ENCODE data around the gene ZBTB8A. TPM values are rescaled to one million over a fixed set of nuclear protein-coding genes. Genes with fewer than 3 reads are reported as not detected.
A peak's percentile ranks its signal among the peaks of the same experiment; 100 is the strongest.
"Not testable (repeated sequence)": the region's sequence is repeated elsewhere in the genome, so short reads cannot be mapped to it uniquely, and the experiment has no call there.

Gene ZBTB8A
- total RNA-seq, 2 donors from 2014 or later, result 0.22 to 0.26 TPM

DNA sequence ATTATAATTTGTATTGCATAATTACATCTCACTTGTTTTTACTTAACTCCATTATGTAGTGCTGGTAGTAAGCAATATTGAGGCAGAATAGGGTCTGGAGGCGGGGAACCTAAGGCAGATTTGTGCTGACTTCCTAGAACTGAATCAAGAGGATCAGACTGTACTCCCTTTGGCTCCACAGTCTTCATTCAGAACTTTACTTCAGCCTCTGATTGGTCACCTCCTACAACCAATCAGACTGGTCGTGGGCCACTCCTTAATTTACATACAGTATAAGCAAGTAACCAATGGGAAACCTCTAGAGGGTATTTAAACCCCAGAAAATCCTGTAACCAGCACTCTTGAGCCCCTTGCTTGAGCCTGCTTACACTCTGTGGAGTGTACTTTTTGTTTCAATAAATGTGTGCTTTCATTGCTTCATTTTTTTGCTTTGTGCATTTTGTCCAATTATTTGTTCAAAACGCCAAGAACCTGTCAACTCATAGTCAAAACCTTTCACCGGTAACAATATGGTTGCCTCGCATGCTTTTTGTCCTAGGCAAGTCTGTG is 79.5 kb downstream of the ZBTB8A start:
- Mint-ChIP-seq H3K36me3 (peaks cover 8% of the 10 kb centered on the region), H3K27me3 (no peaks in the 10 kb centered on the region), H3K4me3 (no peak overlapping the region), H3K9me3 (no peaks in the 10 kb centered on the region), H3K27ac (no peak overlapping the region), H3K4me1 (ENCODE audit: low read depth in 2 of 2) (peaks cover 12 to 14% of the 10 kb centered on the region in 2 donors)
- DNase-seq (ENCODE audit: low spot score) (no peak), ATAC-seq (no peak)

DNA sequence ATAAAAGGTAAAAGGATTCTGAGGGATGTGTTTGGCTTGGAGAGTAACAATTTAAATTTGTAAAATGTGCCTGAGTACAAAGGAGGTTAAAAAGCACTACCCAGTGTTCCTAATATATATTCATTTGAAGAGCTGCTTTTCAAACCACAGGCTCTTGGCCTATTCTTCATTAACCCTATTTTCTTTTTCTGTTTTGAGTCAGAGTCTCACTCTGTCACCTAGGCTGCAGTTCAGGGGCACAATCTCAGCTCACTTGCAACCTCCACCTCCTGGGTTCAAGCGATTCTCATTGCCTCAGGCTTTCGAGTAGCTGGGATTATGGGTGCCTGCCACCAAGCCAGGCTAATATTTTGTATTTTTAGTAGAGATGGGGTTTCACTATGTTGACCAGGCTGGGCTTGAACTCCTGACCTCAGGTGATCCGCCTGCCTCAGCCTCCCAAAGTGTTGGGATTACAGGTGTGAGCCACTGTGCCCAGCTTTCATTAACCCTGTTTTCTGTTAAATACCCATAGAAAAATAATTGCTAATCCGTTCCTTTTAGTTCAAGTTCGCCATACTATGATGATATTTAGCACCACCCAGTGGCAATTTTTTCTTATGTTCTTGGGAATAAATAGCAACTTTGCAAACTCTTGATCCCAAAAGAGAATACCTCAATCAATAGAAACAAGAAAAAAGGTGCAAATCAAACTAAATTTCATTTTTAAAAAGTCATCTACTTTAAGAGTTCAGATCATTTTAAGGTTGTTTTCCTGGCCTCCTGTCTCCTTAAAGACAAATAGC is 80.7 kb downstream of the ZBTB8A start:
- Mint-ChIP-seq H3K9me3 (no peaks in the 10 kb centered on the region), H3K27me3 (no peaks in the 10 kb centered on the region), H3K27ac (no peak overlapping the region), H3K36me3 (peaks cover 9% of the 10 kb centered on the region), H3K4me1 (ENCODE audit: low read depth in 2 of 2) (peaks cover 19 to 21% of the 10 kb centered on the region in 2 donors), H3K4me3 (peak overlapping the region; percentile 21)
- peak in 1 of 2 donors; percentile 67 for ATAC-seq
- no peak for DNase-seq (ENCODE audit: low spot score)

GRCh38 chr1:32622205-32622604 is 83.0 kb downstream of the ZBTB8A start:
- DNase-seq (ENCODE audit: low spot score), result no peak
- peaks cover 9% of the 10 kb centered on the region for H3K36me3 Mint-ChIP-seq
- H3K4me1 Mint-ChIP-seq (ENCODE audit: low read depth in 2 of 2), result peaks cover 24% of the 10 kb centered on the region in 2 donors
- H3K27ac Mint-ChIP-seq, result no peak overlapping the region
- no peaks in the 10 kb centered on the region for H3K27me3 Mint-ChIP-seq
- H3K9me3 Mint-ChIP-seq, result no peaks in the 10 kb centered on the region
- no peak for ATAC-seq
- no peak overlapping the region for H3K4me3 Mint-ChIP-seq

GRCh38 chr1:32622806-32623681 is 83.8 kb downstream of the ZBTB8A start:
- H3K4me3 Mint-ChIP-seq, result peak overlapping the region; percentile 69
- DNase-seq (ENCODE audit: low spot score), result no peak
- peak overlapping the region; percentile 10 to 54 for H3K27ac Mint-ChIP-seq
- peak; percentile 69 to 74 for ATAC-seq
- peaks cover 31 to 32% of the 10 kb centered on the region in 2 donors for H3K4me1 Mint-ChIP-seq (ENCODE audit: low read depth in 2 of 2)
- H3K36me3 Mint-ChIP-seq, result peaks cover 9% of the 10 kb centered on the region
- H3K27me3 Mint-ChIP-seq, result no peaks in the 10 kb centered on the region
- H3K9me3 Mint-ChIP-seq, result no peaks in the 10 kb centered on the region

DNA sequence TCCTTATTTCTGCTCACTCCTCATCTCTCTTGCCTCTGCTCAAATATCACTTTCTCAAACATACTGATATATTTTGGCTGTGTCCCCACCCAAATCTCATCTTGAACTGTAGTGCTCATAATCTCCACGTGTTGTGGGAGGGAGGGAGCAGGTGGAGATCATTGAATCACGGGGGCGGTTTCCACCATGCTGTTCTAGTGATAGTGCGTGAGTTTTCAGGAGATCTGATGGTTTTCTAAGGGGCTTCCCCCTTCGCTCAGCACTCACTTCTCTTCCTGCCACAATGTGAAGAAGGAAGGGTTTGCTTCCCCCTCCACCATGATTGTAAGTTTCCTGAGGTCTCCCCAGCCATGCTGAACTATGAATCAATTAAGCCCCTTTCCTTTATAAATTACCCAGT is 84.5 kb downstream of the ZBTB8A start:
- H3K27me3 Mint-ChIP-seq, result no peaks in the 10 kb centered on the region
- peaks cover 9% of the 10 kb centered on the region for H3K36me3 Mint-ChIP-seq
- no peak for DNase-seq (ENCODE audit: low spot score)
- H3K27ac Mint-ChIP-seq, result peak overlapping the region; percentile 10 to 54
- peak in 1 of 2 donors; percentile 4 for ATAC-seq
- H3K9me3 Mint-ChIP-seq, result no peaks in the 10 kb centered on the region
- H3K4me1 Mint-ChIP-seq (ENCODE audit: low read depth in 2 of 2), result peaks cover 31 to 33% of the 10 kb centered on the region in 2 donors
- peak overlapping the region; percentile 69 for H3K4me3 Mint-ChIP-seq

- Mint-ChIP-seq H3K27me3 (no peaks in the 10 kb centered on the region), H3K4me3 (no peak overlapping the region), H3K9me3 (no peaks in the 10 kb centered on the region), H3K27ac (no peak overlapping the region), H3K4me1 (ENCODE audit: low read depth in 2 of 2) (peaks cover 31 to 33% of the 10 kb centered on the region in 2 donors), H3K36me3 (peaks cover 9% of the 10 kb centered on the region)
- ATAC-seq (no peak), DNase-seq (ENCODE audit: low spot score) (no peak)
Observed at GRCh38 chr1:32626176-32626575, 86.9 kb downstream of the ZBTB8A start.

DNA sequence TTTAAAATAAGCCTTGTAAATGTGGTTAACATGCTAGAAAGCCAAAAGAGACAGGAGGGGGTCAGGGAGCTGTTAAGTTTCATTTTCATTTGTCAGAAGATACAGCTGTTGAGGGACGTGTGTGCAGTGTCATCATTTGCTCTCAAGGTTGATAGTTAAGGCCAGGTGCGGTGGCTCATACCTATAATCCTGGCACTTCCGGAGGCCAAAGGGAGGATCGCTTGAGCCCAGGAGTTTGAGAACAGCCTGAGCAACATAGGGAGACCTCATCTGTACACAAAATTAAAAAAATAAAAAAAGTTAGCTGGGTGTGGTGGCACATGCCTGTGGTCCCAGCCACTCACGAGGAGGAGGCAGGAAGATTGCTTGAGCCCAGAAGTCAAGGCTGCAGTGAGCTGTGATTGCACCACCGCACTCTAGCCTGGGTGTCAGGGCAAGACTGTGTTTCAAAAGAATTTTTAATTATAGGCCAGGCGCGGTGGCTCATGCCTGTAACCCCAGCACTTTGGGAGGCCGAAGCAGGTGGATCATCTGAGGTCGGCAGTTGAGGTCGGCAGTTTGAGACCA is 88.5 kb downstream of the ZBTB8A start:
- DNase-seq (ENCODE audit: low spot score), result peak; percentile 63

DNA sequence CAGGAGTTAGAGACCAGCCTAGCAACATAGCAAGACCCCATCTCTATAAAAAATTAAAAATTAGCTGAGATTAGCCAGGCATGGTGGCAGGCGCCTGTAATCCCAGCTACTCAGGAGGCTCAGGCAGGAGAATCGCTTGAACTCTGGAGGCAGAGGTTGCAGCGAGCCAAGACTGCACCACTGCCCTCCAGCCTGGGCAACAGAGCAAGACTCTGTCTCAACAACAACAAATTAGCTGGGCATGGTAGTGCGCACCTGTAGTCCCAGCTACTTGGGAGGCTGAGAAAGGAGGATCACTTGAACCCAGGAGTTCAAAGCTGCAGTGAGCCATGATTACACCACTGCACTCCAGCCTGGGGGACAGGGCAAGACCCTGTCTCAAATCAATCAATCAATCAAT is 90.9 kb downstream of the ZBTB8A start:
- not testable (repeated sequence) for H3K27me3 Mint-ChIP-seq; H3K36me3 Mint-ChIP-seq; DNase-seq (ENCODE audit: low spot score)

More for the DNA sequence above, 88.5 kb downstream of the ZBTB8A start:
- peak overlapping the region; percentile 96 to 97 for H3K27ac Mint-ChIP-seq
- peaks cover 9% of the 10 kb centered on the region for H3K36me3 Mint-ChIP-seq
- H3K4me1 Mint-ChIP-seq (ENCODE audit: low read depth in 2 of 2), result peaks cover 27 to 31% of the 10 kb centered on the region in 2 donors
- no peaks in the 10 kb centered on the region for H3K9me3 Mint-ChIP-seq
- peak overlapping the region; percentile 81 for H3K4me3 Mint-ChIP-seq
- peak; percentile 83 to 86 for ATAC-seq
- H3K27me3 Mint-ChIP-seq, result no peaks in the 10 kb centered on the region

DNA sequence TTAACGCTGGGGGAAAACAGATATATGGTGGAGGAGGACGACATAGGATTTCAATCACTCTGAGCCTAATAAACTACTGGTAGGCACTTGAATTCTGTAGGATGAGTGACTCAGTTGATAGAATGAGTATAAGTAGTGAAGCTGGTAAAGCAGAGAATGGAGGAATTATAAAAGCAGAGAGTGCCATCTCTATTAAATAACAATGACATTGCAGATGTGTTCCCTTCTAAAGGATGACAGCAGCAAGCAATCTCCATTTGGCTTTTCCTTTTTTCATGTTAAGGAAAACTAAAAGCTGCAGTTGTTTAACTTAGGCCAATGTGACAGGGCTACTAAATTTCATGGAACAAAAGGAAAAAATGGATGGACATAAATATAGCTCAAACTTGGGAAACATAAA is 93.6 kb downstream of the ZBTB8A start:
- H3K27ac Mint-ChIP-seq, result peak overlapping the region in 1 of 2 donors; percentile 1
- ATAC-seq, result no peak
- H3K4me1 Mint-ChIP-seq (ENCODE audit: low read depth in 2 of 2), result peaks cover 7 to 11% of the 10 kb centered on the region in 2 donors
- no peaks in the 10 kb centered on the region for H3K27me3 Mint-ChIP-seq
- no peak for DNase-seq (ENCODE audit: low spot score)
- H3K36me3 Mint-ChIP-seq, result peaks cover 5% of the 10 kb centered on the region
- no peaks in the 10 kb centered on the region for H3K9me3 Mint-ChIP-seq
- no peak overlapping the region for H3K4me3 Mint-ChIP-seq

More for the DNA sequence above, 90.9 kb downstream of the ZBTB8A start:
- ATAC-seq, H3K9me3 Mint-ChIP-seq, H3K27ac Mint-ChIP-seq, H3K4me3 Mint-ChIP-seq: not testable (repeated sequence)
- H3K4me1 Mint-ChIP-seq (ENCODE audit: low read depth in 2 of 2), result peaks cover 10 to 14% of the 10 kb centered on the region in 2 donors

DNA sequence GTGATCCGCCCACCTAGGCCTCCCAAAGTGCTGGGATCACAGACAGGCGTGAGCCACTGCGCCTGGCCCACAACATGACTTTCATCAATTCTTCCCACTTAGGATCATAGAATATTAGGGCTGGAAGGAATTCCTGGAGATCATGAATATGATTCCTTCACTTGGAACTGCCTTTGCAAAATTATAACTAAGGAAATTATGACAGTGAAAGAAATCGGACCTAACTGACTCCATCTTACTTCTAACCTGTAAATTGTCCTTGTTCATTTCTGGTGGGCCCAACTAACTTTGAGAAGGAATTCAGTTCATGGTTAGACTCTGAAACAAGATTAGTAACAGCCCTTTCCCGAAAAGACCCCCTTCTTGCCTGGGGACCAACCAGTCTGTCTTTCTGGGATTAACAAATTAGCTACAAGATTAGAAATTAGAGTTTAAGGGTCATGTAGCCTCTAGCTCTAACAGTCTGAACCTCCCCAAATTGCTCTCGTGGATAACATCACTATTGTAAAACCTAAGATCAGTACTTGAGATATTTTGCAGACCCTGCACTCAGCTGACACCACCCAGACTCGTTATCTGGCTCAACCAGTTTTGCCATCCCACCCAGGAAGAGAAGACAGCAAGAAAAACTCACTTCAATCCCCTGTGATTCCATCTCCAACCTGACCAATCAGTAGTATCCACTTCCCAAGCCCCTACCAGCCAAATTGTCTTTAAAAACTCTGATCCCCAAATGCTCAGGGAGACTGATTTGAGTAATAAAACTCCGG is 96.5 kb downstream of the ZBTB8A start:
- H3K27ac Mint-ChIP-seq, result peak overlapping the region in 1 of 2 donors; percentile 49
- H3K9me3 Mint-ChIP-seq, result no peaks in the 10 kb centered on the region
- ATAC-seq, result no peak
- no peak overlapping the region for H3K4me3 Mint-ChIP-seq
- H3K27me3 Mint-ChIP-seq, result no peaks in the 10 kb centered on the region
- no peak for DNase-seq (ENCODE audit: low spot score)
- H3K36me3 Mint-ChIP-seq, result peaks cover 5% of the 10 kb centered on the region
- H3K4me1 Mint-ChIP-seq (ENCODE audit: low read depth in 2 of 2), result peaks cover 4 to 11% of the 10 kb centered on the region in 2 donors

DNA sequence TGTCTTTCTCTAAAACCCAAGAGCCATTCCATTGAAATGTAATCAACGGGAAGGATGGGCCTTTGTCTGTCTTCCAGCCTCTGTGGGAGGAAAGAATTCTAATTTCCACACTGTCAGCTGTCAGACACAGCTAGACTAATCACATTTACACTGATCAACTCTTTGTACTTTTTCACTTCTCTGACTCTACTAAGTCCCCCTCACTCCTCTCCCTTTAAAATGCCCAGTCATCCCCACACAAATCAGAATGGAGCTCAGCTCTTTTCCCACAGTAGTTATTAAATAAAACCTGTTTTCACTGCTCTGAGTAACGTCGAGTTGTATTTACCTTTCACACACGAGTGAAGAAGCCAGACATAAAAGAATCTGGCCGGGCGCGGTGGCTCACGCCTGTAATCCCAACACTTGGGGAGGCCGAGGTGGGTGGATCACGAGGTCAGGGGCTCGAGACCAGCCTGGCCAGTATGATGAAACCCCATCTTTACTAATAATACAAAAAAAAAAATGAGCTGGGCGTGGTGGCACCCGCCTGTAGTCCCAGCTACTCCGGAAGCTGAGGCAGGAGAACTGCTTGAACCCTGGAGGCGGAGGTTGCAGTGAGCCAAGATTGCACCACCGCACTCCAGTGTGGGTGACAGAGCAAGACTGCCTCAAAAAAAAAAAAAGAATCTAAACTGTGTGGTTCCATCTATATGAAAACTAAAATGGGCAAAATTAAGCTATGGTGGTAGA is 97.9 kb downstream of the ZBTB8A start:
- H3K9me3 Mint-ChIP-seq, result no peaks in the 10 kb centered on the region
- H3K27ac Mint-ChIP-seq, result peak overlapping the region in 1 of 2 donors; percentile 49
- peaks cover 5% of the 10 kb centered on the region for H3K36me3 Mint-ChIP-seq
- H3K4me3 Mint-ChIP-seq, result no peak overlapping the region
- H3K4me1 Mint-ChIP-seq (ENCODE audit: low read depth in 2 of 2), result peaks cover 4 to 11% of the 10 kb centered on the region in 2 donors
- DNase-seq (ENCODE audit: low spot score), result no peak
- ATAC-seq, result no peak
- no peaks in the 10 kb centered on the region for H3K27me3 Mint-ChIP-seq

DNA sequence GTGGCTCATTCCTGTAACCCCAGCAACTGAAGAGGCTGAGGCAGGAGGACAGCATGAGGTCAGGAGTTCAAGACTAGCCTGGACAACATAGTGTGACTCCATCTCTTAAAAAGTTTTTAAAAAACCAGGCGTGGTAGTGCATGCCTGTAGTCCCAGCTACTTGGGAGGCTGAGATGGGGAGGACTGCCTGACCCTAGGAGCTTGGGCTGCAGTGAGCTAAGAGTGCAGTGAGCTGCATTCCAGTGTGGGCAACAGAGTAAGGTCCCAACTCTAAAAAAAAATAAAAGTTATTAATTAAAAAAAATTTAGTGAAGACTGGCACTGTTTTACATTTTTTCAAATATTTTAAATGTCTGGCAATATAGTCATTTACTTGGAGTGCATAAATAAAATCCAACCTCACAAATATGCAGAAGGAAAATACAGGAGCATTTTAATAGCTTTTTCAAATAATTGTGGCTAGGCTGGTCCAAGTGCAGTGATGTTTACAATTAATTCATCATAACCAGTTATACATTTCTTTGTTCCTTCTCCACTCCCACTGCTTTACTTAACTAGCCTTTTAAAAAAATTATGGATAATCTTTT is 100.4 kb downstream of the ZBTB8A start:
- no peaks in the 10 kb centered on the region for H3K9me3 Mint-ChIP-seq
- DNase-seq (ENCODE audit: low spot score) (no peak), ATAC-seq (no peak)
- H3K36me3 Mint-ChIP-seq, result no peaks in the 10 kb centered on the region
- H3K4me3 Mint-ChIP-seq, result no peak overlapping the region
- H3K4me1 Mint-ChIP-seq (ENCODE audit: low read depth in 2 of 2), result peaks cover 4 to 13% of the 10 kb centered on the region in 2 donors
- no peak overlapping the region for H3K27ac Mint-ChIP-seq
- H3K27me3 Mint-ChIP-seq, result no peaks in the 10 kb centered on the region
